ENCODE results near the gene DCTN4. TPM values are rescaled to one million over a fixed set of nuclear protein-coding genes. Genes with fewer than 3 reads are reported as not detected.

The DCTN4 gene
- total and polyA plus RNA-seq, 2 of the 4 experiments (the other 2 are of a cell fraction): 28.1 to 50.2 TPM

DNA sequence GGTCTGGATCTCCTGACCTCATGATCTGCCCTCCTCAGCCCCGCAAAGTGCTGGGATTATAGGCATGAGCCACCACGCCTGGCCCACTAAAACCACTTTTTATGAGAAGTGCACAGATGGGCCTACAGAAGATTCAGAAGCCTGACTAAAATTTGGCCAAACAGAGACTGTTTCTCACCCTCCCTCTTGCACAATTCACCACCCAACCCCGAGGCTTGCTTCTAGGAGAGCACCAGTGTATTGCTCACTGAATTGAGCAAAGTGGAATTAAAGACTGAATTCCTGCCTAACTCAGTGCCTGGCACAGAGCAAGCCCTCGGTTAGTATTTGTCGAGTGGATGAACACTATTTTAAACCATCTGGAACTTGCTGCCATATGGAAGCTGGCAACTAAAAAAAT is 3.4 kb upstream of the DCTN4 start:
- H2AK9ac ChIP-seq (replicated peaks; ENCODE audit: low read depth, low read length, poor library complexity): no peak overlapping the region
- no peak overlapping the region for H3K56ac ChIP-seq (ENCODE audit: extremely low read depth, insufficient read depth, low read length)
- H4K8ac ChIP-seq (ENCODE audit: low read depth in 2 of 2, low read length in 2 of 2): no peak overlapping the region
- no peaks in the 10 kb centered on the region for H4K20me1 ChIP-seq (ENCODE audit: insufficient read depth, low read length)
- intact Hi-C loops (cut with micrococcal nuclease): no loop called here
- H3K23ac ChIP-seq (ENCODE audit: low read depth, low read length): no peak overlapping the region
- peaks cover 2% of the 10 kb centered on the region; the same call in 1 of the 2 replicates for H3K9me3 ChIP-seq (ENCODE audit: control insufficient read depth, insufficient read depth, low read length)
- H3K27me3 ChIP-seq (ENCODE audit: control insufficient read depth, insufficient read depth, low read length): no peaks in the 10 kb centered on the region
- H3K9ac ChIP-seq (ENCODE audit: low read depth, low read length): no peak overlapping the region
- H3K36me3 ChIP-seq (ENCODE audit: control insufficient read depth, insufficient read depth, low read length): no peaks in the 10 kb centered on the region
- H3K4me3 ChIP-seq (ENCODE audit: insufficient read depth, low read depth, low read length): no peak overlapping the region
- dilution Hi-C loops (cut with HindIII; ENCODE audit: low sequenced_read_pairs, unreplicated experiment): no loop called here
- no peak overlapping the region for H2AFZ ChIP-seq (replicated peaks; ENCODE audit: low read length, poor library complexity)
- H3K9me1 ChIP-seq (ENCODE audit: insufficient read depth, low read length): peaks cover 5% of the 10 kb centered on the region; the same call in 1 of the 2 replicates
- no peak overlapping the region for H2AK5ac ChIP-seq (ENCODE audit: low read depth, low read length)
- no peak overlapping the region for H3K4me2 ChIP-seq (ENCODE audit: low read depth, low read length)
- H4K5ac ChIP-seq (ENCODE audit: low read depth, low read length): no peak overlapping the region
- H3K18ac ChIP-seq (ENCODE audit: low read depth, low read length): no peak overlapping the region
- H3K14ac ChIP-seq (replicated peaks; ENCODE audit: low read depth, low read length): no peak overlapping the region
- no peak overlapping the region for H2BK20ac ChIP-seq (ENCODE audit: low read depth, low read length)
- no peak overlapping the region for H2BK15ac ChIP-seq (ENCODE audit: low read depth, low read length)
- H2BK5ac ChIP-seq (ENCODE audit: low read depth, low read length, poor library complexity, severe bottlenecking): no peak overlapping the region
- peaks cover 3 to 15% of the 10 kb centered on the region in 2 experiments; a peak in 1 of 4 replicates for H3K79me1 ChIP-seq (ENCODE audit: low read depth in 1 of 2, low read length in 2 of 2)
- no peak overlapping the region for H3K27ac ChIP-seq (ENCODE audit: insufficient read depth, low read length)
- no peak overlapping the region for H4K91ac ChIP-seq (ENCODE audit: insufficient read depth, low read depth, low read length)
- DNase-seq: no peak
- peaks cover 9% of the 10 kb centered on the region for H3K4me1 ChIP-seq (ENCODE audit: control insufficient read depth, insufficient read depth, low read length)
- H3K4ac ChIP-seq (ENCODE audit: low read depth, low read length): no peak overlapping the region
- in situ Hi-C loops (cut with MboI; ENCODE audit: low sequenced_read_pairs): no loop called here
- CTCF ChIA-PET: no interaction called here
- no peak for TF ChIP-seq MAZ (IDR thresholded peaks at IDR 0.05; ENCODE audit: borderline replicate concordance, low read depth, low read length)
- peak; percentile 23; the same call in 1 of the 2 replicates for TF ChIP-seq CEBPB (IDR thresholded peaks at IDR 0.05; ENCODE audit: low read depth, low read length)
- POLR2A ChIA-PET (ENCODE audit: unreplicated experiment): interaction anchor here (0.7 kb wide), 1 partner anchor 28 kb away, joined by 5 read pairs; no protein-coding TSS in a partner anchor
- no TSS peak for BruUV-seq (replicated peaks)
- no peak overlapping the region for H2BK120ac ChIP-seq (ENCODE audit: low read depth, low read length)
- ATAC-seq (ENCODE audit: low read depth): no peak
- WGBS, 2 experiments (ENCODE audit: extremely low coverage in 2 of 2, insufficient read length in 1 of 2): no CpG with 5 or more reads among the region's 5 CpGs

Data from IMR-90 (cell line).